NCI-H1105 (cell line): ENCODE measurements around the gene RTP1.
"Not testable (repeated sequence)": the region's sequence is repeated elsewhere in the genome, so short reads cannot be mapped to it uniquely, and the experiment has no call there.

Experiments
- DNase-seq: peaks from one replicate; lab custom pipeline; 2025; lab: John Stamatoyannopoulos, UW

The RTP1 gene, protein sequence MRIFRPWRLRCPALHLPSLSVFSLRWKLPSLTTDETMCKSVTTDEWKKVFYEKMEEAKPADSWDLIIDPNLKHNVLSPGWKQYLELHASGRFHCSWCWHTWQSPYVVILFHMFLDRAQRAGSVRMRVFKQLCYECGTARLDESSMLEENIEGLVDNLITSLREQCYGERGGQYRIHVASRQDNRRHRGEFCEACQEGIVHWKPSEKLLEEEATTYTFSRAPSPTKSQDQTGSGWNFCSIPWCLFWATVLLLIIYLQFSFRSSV

DNA sequence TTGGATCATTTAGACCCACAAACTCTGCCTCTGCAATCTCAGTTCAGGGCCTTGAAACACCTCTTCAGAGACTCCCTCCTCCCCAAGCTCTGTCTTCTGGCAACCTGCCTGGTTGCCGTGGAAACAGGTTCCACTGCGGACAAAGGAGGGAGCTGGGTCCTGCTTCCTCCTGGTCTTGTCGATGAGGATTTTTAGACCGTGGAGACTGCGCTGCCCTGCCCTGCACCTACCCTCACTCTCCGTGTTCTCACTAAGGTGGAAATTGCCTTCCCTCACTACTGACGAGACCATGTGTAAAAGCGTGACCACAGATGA, at the start of gene RTP1:
Gene RTP1 (plus strand): TSS at position 152 of the 315 bp plus-strand sequence. CDS start 30 bp downstream, at position 182.
- DNase-seq, result peak; percentile 72

GRCh38 chr3:187150186-187150585, 47.1 kb upstream of the RTP1 start:
- DNase-seq, result no peak

- DNase-seq, result no peak
Observed at GRCh38 chr3:187150599-187150998, 46.7 kb upstream of the RTP1 start.

DNA sequence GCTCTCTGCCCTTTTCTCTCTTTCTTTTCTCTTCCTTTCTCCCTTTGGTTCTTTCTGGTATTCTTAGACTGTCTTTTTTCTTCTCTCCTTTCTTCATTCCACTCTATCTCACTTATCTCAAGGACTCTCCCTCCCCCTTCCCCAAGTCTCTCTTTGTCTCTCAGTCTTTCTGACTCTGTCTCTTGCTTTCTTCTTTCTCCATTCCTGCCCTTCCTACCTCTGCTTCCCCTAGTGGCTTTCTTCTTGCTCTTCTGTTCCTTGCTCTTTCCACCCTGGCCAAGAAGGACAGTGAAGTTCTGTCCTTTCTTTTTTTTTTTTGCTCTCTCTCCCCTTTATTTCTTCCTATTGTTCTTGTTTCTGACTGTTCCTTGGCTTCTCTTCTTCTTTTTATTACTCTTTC, 35.7 kb upstream of the RTP1 start:
- DNase-seq, result no peak

DNA sequence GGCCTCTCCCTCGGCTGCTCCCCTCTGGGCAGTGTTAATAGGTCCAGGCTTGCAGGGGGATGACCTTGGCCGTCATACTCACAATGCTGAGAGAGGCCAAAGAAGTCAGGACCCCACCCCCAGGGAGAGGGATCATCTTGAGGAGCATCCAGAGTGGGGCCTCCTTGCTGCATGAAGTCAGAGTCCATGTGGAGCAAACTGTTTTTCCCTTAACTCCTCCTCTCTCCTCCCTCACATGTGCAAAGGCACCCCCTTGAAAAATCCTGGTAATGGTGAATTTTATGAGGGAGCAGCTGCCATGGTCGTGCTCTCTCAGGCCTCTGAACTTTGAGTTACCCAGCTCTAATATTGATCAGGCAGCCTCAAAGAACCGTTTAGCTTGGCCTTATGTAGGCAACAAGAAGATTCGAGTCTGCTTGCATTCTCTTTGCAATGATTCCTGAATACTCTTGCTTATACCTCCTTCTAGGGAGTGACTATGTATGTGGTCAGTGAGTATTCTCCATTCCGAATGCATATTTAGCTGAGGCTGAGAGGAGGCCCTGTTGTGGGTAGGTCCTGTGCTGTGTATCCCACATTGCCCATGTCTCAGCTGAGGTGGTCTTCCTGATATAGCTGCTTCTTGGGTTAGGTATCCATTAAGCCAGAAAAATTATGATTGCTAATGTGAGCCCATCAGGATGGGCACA, 34.9 kb upstream of the RTP1 start:
- no peak for DNase-seq

GRCh38 chr3:187165144-187165543, 32.1 kb upstream of the RTP1 start:
- DNase-seq, result peak; percentile 92

DNA sequence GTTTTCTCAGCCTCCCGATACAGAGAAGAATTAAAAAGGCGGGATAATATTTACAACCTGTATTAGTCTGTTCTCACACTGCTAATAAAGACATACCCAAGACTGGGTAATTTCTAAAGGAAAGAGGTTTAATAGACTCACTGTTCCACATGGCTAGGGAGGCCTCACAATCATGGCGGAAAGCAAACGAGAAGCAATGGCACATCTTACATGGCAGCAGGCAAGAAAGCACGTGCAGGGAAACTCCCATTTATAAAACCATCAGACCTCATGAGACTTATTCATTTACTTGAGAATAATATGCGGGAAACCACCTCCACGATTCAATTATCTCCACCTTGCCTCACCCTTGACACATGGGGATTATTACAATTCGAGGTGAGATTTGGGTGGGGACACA, 30.5 kb upstream of the RTP1 start:
- DNase-seq, result no peak

- no peak for DNase-seq
Observed at GRCh38 chr3:187167777-187168176, 29.5 kb upstream of the RTP1 start.

DNA sequence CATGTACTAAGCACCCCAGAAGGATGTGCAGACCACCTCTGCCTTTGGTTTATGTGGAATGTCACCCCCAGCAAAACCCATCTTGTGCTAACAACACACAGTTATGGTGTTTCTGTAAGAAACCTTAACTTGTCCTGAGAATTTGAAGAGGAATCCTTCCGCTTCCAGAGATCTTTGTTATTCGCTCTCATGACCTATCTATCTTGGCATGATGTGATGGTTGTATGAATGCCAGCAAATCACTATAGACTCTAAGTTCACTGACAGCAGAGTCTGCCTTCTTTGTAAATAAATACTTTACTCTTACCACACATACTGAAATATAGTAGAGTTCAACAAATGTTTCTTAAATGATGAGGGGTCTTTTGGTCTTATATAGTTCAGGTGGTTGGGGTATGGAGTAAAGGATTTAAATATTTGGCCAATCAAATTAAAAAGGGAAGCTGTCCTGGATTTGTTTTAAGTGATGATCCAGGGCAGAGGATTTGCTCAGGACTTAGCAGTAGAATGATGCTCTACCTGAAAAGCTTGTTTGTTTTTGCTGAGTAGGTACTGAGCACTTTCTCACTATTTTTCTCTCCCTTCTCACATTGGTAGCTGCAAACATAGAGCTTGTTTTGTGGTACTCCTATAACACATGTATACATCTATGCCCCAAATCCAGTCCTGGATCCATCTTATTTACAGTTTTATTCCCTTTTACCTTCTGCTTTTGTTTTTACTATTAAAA, 27.9 kb upstream of the RTP1 start:
- DNase-seq, result no peak

GRCh38 chr3:187170911-187171310, 26.4 kb upstream of the RTP1 start:
- not testable (repeated sequence) for DNase-seq

GRCh38 chr3:187172929-187173328, 24.4 kb upstream of the RTP1 start:
- no peak for DNase-seq

DNA sequence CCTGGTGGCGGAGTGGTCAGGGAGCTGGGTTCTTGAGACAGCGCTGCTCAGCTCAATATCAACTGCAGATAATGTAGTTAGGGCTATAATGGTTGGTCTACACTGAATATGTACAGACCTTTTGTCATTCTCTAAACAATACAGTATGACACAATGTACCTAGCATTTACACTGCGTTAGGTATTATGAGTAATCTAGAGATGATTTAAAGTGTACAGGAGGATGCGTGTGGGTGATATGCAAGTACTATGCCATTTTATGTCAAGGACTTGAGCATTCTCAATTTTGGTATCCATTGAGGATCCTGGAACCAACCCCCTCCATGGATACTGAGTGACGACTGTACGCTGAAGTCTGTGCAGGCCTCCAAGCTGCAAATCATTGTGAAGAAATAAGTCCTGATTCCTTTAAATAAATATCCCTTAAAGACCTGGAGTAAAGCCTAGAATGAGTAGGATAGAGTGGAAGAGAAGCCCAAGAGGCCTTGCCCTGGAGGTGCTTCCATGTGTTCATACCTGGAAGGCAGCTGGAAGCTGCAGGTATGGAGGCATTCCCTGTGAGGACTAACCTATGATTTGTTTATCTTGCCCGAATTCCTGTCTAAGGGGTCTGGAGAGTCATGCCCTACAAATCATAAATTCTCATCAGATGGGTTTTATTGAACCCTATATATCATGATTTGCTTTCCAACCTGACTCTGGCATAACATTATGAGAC, 15.7 kb upstream of the RTP1 start:
- DNase-seq, result no peak

DNA sequence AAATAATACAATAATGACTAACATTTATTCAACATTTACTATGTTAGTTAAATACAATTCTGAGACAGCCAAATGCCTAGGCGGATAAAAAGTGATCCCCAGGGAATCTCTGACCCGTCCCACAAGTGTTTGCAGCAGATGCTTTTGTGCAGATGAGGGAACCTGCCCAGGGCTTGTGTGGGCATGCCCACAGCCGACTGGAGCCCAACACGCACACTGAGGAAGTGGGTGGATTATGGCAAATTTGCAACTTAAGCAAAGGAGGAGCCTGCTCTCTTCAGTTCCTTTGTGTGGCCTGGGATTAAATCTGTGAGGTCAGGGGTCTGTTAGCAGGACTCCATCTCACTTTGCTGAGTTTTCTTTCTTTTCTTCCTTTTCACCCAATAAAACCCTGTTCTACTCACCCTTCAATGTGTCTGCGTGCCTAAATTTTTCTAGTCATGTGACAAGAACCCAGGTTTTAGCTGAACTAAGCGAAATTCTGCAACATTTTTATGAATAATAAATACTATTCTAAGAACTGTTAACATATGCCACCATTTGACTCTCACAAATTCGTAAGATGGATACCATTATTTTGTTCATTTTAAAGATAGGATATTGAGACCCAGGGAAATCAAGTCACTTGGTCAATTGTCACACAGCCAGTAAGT, 13.9 kb upstream of the RTP1 start:
- peak; percentile 34 for DNase-seq

DNA sequence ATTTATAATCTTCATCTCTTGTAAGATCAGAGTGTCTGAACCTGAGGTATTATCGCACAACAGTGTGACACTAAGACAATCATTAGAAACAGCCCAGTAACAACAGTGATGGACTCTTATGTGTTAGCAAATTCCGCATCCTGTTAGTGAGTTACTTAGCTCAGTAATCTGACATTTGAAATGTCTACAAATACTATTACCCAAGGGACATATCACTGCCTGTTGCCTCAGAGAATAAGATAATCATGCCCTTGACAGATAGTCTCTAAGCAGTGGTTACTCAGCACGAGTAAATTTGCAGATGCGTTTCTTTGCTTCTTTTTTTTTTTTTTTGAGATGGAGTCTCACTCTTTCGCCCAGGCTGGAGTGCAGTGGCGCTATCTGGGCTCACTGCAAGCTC, 13.4 kb upstream of the RTP1 start:
- DNase-seq, result no peak

DNA sequence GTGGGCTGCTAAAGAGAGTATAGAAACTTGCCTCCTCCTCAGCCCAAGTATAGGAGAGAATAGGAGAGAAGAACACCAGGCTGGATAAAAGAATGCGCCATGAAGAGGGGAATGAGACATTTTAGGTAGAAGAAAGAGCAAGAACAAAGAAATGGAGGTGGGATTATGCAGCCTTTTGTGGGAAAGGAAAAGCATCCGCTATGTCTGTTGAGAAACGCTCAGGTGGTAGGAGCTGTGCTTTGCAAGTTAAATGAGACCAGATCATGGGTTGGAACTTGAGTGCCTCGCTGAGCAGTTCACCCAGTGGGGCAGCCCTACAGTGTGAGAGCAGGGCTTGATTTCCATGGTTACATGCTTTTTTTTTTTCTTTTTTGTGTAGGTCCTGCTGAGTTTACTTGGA, 11.5 kb upstream of the RTP1 start:
- no peak for DNase-seq

DNA sequence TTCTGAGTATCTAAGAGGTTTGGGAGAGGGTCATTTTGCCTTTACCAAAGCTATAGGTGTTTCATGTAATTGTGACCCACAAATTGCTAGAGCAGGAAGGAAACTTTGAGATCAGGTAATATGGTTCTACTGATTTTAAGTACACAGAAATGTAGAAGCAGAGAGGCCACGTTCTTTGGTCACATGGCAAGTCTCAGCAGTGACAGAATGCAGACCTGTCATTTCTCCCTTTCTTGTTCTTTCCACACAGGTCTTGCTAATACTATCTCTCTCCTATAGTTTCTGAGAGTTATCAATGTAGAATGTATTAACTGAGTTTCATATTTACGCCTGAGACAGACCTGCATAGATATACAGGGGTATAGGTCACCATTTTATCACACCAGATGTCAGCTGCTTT, 10.9 kb upstream of the RTP1 start:
- DNase-seq, result no peak

DNA sequence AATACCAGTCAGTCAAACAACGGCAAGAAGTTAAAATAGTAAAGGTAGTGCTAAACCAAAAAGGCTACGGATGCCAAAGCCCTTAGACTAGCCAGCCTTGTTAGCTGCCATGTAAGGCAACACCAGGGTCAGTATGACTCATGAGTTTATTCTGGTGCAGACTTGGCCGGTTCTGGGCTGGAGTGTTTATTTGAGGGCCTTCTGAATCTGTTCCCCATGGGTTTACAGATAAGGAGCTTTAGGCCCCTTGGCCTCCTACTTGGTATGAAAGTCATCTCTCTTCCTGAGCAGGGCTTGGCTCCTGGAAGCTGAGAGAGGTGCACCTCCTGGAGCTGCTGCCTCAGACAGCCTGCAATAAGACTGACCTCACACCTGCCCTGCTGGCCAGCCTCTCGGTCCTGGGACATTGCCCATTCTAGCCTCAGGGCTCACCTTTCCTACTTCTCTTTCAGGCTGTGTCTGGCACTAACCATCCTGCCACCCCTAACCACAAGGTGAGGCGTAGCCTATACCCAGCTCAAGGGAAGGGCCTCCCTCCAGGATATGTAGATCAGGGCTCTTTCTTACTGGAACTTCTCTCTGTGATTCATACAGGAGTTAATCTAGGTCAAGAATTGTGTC, 10.4 kb upstream of the RTP1 start:
- DNase-seq, result no peak

- DNase-seq, result no peak
Observed at GRCh38 chr3:187188931-187189330, 8.4 kb upstream of the RTP1 start.

- no peak for DNase-seq
Observed at GRCh38 chr3:187191271-187191670, 6.0 kb upstream of the RTP1 start.

GRCh38 chr3:187193181-187193580, 4.1 kb upstream of the RTP1 start:
- no peak for DNase-seq

DNA sequence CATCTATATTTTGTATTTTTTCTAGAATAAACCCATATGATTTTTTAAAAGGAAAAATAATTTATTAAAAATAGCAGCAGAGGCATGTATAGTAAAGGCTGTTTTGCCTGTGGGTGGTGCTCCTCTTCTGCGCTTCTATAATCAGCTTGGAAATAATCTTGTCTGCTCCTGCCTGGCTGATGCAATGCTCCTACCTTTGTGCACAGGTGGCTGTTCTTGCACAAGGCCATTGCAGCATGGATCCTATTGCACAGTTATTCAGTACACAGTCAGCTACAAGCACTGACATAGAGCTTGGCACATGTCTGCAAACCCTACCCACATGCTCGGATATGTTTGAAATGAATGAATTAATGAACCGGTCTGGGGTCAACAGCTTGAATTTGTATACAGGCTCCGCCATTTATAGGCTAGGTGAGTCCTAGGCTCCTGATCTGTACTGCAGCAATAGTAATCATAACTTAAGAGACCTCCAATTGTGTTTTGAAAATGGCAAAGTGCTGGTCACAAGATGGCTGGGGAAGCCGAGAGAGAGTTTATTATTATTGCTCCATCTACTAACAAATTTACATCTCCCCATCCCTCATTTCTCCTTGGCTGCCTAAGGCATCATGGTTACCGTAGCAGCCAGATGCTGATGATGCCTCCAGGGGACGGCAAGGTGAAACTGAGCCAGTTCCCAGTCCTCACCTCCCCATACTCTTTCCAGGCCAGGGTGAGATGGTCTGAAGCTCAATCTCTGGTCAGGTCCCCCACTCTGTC, 532 bp upstream of the RTP1 start:
- no peak for DNase-seq
